CD4-positive, alpha-beta T cell treated with Interleukin-12 subunit alpha and Interleukin-12 subunit beta, for 1 hour (primary cell): ENCODE measurements around the gene DEPDC7.
"Not testable (repeated sequence)": the region's sequence is repeated elsewhere in the genome, so short reads cannot be mapped to it uniquely, and the experiment has no call there.

ENCODE experiments used
- DNase-seq: peaks from one replicate; pipeline ENCODE4 v3.0.0-alpha.2; 2020

DEPDC7 gene

GRCh38 chr11:33027233-33027632 lies 11.6 kb downstream of the DEPDC7 start:
- DNase-seq, result no peak

GRCh38 chr11:33027846-33028536 lies 12.3 kb downstream of the DEPDC7 start:
- DNase-seq, result no peak

GRCh38 chr11:33028537-33028914 lies 12.8 kb downstream of the DEPDC7 start:
- no peak for DNase-seq

GRCh38 chr11:33029218-33029617 lies 13.5 kb downstream of the DEPDC7 start:
- not testable (repeated sequence) for DNase-seq

- no peak for DNase-seq
These were observed 17.8 kb downstream of the DEPDC7 start for GRCh38 chr11:33033493-33033892.

GRCh38 chr11:33035011-33035410 lies 19.3 kb downstream of the DEPDC7 start:
- no peak for DNase-seq

GRCh38 chr11:33039274-33040032 lies 23.8 kb downstream of the DEPDC7 start, which contains the start of gene TCP11L1:
TSS of gene TCP11L1 (plus strand) at chr11:33039572. CDS start at chr11:33043774, 4,202 bp downstream.
- peak; percentile 82 for DNase-seq

GRCh38 chr11:33040033-33040861 lies 24.6 kb downstream of the DEPDC7 start:
- peak; percentile 64 for DNase-seq

- DNase-seq, result no peak
These were observed 25.3 kb downstream of the DEPDC7 start for GRCh38 chr11:33040862-33041453.

GRCh38 chr11:33043221-33043830 lies 27.6 kb downstream of the DEPDC7 start:
- no peak for DNase-seq

- DNase-seq, result no peak
These were observed 28.6 kb downstream of the DEPDC7 start for GRCh38 chr11:33044285-33044756.

GRCh38 chr11:33045551-33046255 lies 30.0 kb downstream of the DEPDC7 start:
- DNase-seq, result no peak

GRCh38 chr11:33048701-33049100 lies 33.0 kb downstream of the DEPDC7 start:
- not testable (repeated sequence) for DNase-seq

GRCh38 chr11:33049565-33050408 lies 34.1 kb downstream of the DEPDC7 start:
- DNase-seq, result not testable (repeated sequence)

- no peak for DNase-seq
These were observed 36.6 kb downstream of the DEPDC7 start for GRCh38 chr11:33052231-33052630.

- no peak for DNase-seq
These were observed 39.7 kb downstream of the DEPDC7 start for GRCh38 chr11:33055375-33055774.

- no peak for DNase-seq
These were observed 41.6 kb downstream of the DEPDC7 start for GRCh38 chr11:33057284-33057683.

GRCh38 chr11:33059331-33060007 lies 43.8 kb downstream of the DEPDC7 start:
- no peak for DNase-seq

GRCh38 chr11:33060271-33060670 lies 44.6 kb downstream of the DEPDC7 start:
- DNase-seq, result no peak

GRCh38 chr11:33062137-33062536 lies 46.5 kb downstream of the DEPDC7 start:
- no peak for DNase-seq
